Stomach (tissue), 9 donors: ENCODE measurements around the gene PCBD1. TPM values are rescaled to one million over a fixed set of nuclear protein-coding genes. Genes with fewer than 3 reads are reported as not detected.

Source experiments
- DNase-seq, 2 donors: peaks; one replicate each; pipeline versions ENCODE4 v3.0.0 to v3.0.0-alpha.2; 2013 to 2019
- H3K27ac ChIP-seq, 5 donors: fragments of 200-600 bp in 4 of 5; sonication (generic) in 4 of 5; one replicate each; pipeline ENCODE4 v1.5.1; 2013 to 2019; ENCODE audit warnings: mild to moderate bottlenecking in 1 of 5, moderate library complexity in 1 of 5
- H3K27me3 ChIP-seq, 3 donors: fragments of 200-600 bp; sonication (generic); one replicate each; pipeline ENCODE4 v1.5.1; 2017 to 2019; ENCODE audit warnings: mixed run types in 1 of 3
- H3K36me3 ChIP-seq, 4 donors: fragments of 200-600 bp; sonication (generic); 1 replicate in 3 of 4; 2 replicates in 1 of 4; pipeline ENCODE4 v1.5.1; 2016 to 2019
- H3K4me1 ChIP-seq, 4 donors: fragments of 200-600 bp; sonication (generic); one replicate each; pipeline ENCODE4 v1.5.1; 2016 to 2019
- H3K4me3 ChIP-seq, 4 donors: fragments of 200-600 bp; sonication (generic) in 3 of 4; one replicate each; pipeline ENCODE4 v1.5.1; 2016 to 2019; ENCODE audit warnings: mild to moderate bottlenecking in 1 of 4
- H3K9me3 ChIP-seq, 4 donors: fragments of 200-600 bp; sonication (generic); one replicate each; pipeline ENCODE4 v1.5.1; 2016 to 2019
- CTCF ChIP-seq, 7 experiments: fragments of 450-650 bp in 4 of 7; fragments of 200-600 bp in 3 of 7; sonication (generic) in 3 of 7; IDR thresholded peaks; one replicate each; pipeline ENCODE4 v1.5.1; 2016 to 2019; ENCODE audit warnings: antibody characterized with exemption in 7 of 7, control low read depth in 2 of 7, mild to moderate bottlenecking in 1 of 7
- EP300 ChIP-seq: sonication (generic); formaldehyde crosslinking; IDR thresholded peaks from one replicate; pipeline ENCODE4 v1.6.1; 2017; ENCODE audit warnings: antibody characterized with exemption
- POLR2A ChIP-seq, 4 donors: fragments of 450-650 bp; IDR thresholded peaks; one replicate each; pipeline ENCODE4 v1.6.1; 2016; ENCODE audit warnings: antibody characterized with exemption in 4 of 4, control low read depth in 2 of 4, mild to moderate bottlenecking in 1 of 4, moderate library complexity in 1 of 4
- POLR2AphosphoS5 ChIP-seq, 3 donors: sonication (generic); formaldehyde crosslinking; IDR thresholded peaks; one replicate each; pipeline ENCODE4 v1.6.1; 2016; ENCODE audit warnings: antibody characterized with exemption in 3 of 3
- WGBS, 5 donors: extraction: QIAGEN DNeasy Blood & Tissue Kit in 3 of 5; methylation state at CpG; one replicate each; pipeline versions ENCODE4 v1.1.5 to v1.1.7; 2013 to 2018; 5-methylcytosine and 5-hydroxymethylcytosine counted together
- intact Hi-C: fragments of 100-400 bp; cut with DNase I; formaldehyde crosslinking; loops from one replicate; pipeline ENCODE4 v1.15.1; 2023; ENCODE audit warnings: low total_unique reads
- polyA plus RNA-seq, 3 donors: library from polyadenylated mRNA; stranded (reverse); fragments of 200-250 nt; gene quantifications; one replicate each; pipeline ENCODE4 v1.2.3, GENCODE V29; 2013
- total RNA-seq, 5 donors: library from RNA; depleted of rRNA; stranded (reverse); fragments of >200 nt; gene quantifications; one replicate each; pipeline versions ENCODE4 v1.1.0 to v1.2.3, GENCODE V29; 2014 to 2016
- donor health status: healthy with polysubstance abuse.
- donor health status: Bipolar disorder and iron deficiency.
- donor health status: healthy.

Gene PCBD1
- total and polyA plus RNA-seq, 8 donors: 29.4 to 130 (median 66.1) TPM

DNA sequence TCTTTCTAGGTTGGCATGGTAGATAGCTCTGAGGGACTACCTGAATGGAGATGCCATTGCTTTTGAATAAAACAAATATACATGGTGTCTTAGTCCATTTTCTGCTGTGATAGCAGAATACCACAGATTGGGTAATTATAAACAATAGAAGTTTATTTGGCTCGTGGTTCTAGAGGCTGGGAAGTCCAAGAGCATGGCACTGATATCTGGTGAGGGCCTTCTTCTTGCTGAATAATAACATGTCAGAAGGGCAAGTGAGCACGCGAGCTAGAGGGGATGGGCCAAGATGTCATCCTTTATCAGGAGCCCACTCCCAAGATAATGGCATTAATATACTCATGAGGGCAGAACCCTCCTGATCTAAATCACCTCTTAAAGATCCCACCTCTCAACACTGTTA is 50.7 kb downstream of the PCBD1 start:
- DNase-seq: no peak
- Histone ChIP-seq H3K27me3 (no peaks in the 10 kb centered on the region), H3K27ac (no peak overlapping the region), H3K4me3 (no peak overlapping the region), H3K36me3 (peaks cover 7 to 22% (median 10%) of the 10 kb centered on the region in 4 donors), H3K9me3 (peaks cover 0 to 9% (median 0%) of the 10 kb centered on the region in 4 donors), H3K4me1 (peaks cover 0 to 28% (median 10%) of the 10 kb centered on the region in 4 donors)
- intact Hi-C loops: no loop called here
- TF ChIP-seq POLR2A (IDR thresholded peaks at IDR 0.05) (no peak), POLR2AphosphoS5 (IDR thresholded peaks at IDR 0.05) (no peak), EP300 (no peak), CTCF (IDR thresholded peaks at IDR 0.05) (no peak)
- WGBS, 5 donors: 92 to 97% (median 95%) methylated on average over 3 of the region's 3 CpGs

DNA sequence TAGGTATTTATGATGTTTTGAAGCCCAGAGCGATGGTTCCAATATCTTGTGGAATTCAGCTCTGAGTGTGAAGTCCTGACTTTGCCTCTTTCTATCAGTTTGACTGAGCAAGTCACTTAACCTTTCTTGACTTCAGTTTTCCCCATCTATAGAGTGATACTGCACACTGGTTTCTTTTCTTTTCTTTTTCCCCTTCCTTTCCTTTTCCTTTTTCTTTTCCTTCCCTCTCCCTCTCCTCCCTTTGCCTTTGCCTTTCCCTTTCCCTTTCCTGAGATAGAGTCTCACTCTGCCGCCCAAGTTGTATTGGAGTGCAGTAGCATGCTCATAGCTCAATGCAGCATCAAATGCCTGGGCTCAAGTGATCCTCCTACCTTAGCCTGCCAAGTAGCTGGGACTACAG is 52.0 kb downstream of the PCBD1 start:
- 88 to 98% (median 90%) methylated on average over 2 of the region's 2 CpGs for WGBS, 5 donors
- Histone ChIP-seq H3K36me3 (peaks cover 7 to 22% (median 10%) of the 10 kb centered on the region in 4 donors), H3K27me3 (no peaks in the 10 kb centered on the region), H3K27ac (no peak overlapping the region), H3K9me3 (peaks cover 0 to 9% (median 0%) of the 10 kb centered on the region in 4 donors), H3K4me1 (peaks cover 0 to 37% (median 13%) of the 10 kb centered on the region in 4 donors), H3K4me3 (no peak overlapping the region)
- no peak for DNase-seq
- TF ChIP-seq EP300: no peak
- no peak for TF ChIP-seq POLR2AphosphoS5 (IDR thresholded peaks at IDR 0.05)
- TF ChIP-seq POLR2A (IDR thresholded peaks at IDR 0.05): no peak
- TF ChIP-seq CTCF (IDR thresholded peaks at IDR 0.05): no peak
- intact Hi-C loops: no loop called here

- Histone ChIP-seq H3K27me3 (no peaks in the 10 kb centered on the region), H3K4me3 (no peak overlapping the region), H3K4me1 (peaks cover 0 to 37% (median 17%) of the 10 kb centered on the region in 4 donors), H3K27ac (no peak overlapping the region), H3K36me3 (peaks cover 9 to 16% (median 14%) of the 10 kb centered on the region in 4 donors), H3K9me3 (peaks cover 0 to 9% (median 0%) of the 10 kb centered on the region in 4 donors)
- no peak for DNase-seq
- intact Hi-C loops: no loop called here
- TF ChIP-seq POLR2A (IDR thresholded peaks at IDR 0.05): no peak
- TF ChIP-seq POLR2AphosphoS5 (IDR thresholded peaks at IDR 0.05): no peak
- TF ChIP-seq CTCF (IDR thresholded peaks at IDR 0.05): no peak
- TF ChIP-seq EP300: no peak
- 83 to 89% (median 87%) methylated on average over 7 of the region's 7 CpGs for WGBS, 5 donors
Observed at GRCh38 chr10:70834441-70835151, 53.8 kb downstream of the PCBD1 start.

DNA sequence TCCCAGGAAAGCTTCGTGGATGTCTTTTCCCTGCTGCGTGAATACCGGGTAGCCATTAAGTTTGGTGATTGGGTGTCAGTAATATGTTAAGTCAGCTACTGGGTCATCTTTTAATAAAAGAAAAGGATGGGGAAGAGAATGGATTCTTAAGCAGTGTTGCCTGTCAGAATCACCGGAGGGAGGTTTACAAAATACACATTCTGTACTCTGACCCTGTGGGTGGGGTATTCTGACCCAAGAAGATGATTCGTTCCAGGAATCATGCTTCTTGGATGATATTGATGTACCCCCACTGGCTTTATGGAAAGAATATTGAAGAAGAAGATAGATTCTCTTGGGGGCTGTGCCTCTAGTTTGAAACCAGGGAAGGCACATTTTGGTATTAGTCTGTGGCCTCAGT is 54.3 kb downstream of the PCBD1 start:
- H3K27ac ChIP-seq: no peak overlapping the region
- no peak overlapping the region for H3K4me3 ChIP-seq
- peaks cover 9 to 15% (median 13%) of the 10 kb centered on the region in 4 donors for H3K36me3 ChIP-seq
- peaks cover 0 to 37% (median 17%) of the 10 kb centered on the region in 4 donors for H3K4me1 ChIP-seq
- TF ChIP-seq POLR2A (IDR thresholded peaks at IDR 0.05) (no peak), POLR2AphosphoS5 (IDR thresholded peaks at IDR 0.05) (no peak), CTCF (IDR thresholded peaks at IDR 0.05) (no peak), EP300 (no peak)
- 83 to 87% (median 86%) methylated on average over 5 of the region's 5 CpGs for WGBS, 5 donors
- intact Hi-C loops: no loop called here
- H3K27me3 ChIP-seq: no peaks in the 10 kb centered on the region
- DNase-seq: no peak
- peaks cover 0 to 9% (median 0%) of the 10 kb centered on the region in 4 donors for H3K9me3 ChIP-seq
